HG03039 (cell line): ENCODE measurements around the gene SEMA6D.

ENCODE experiments used
- ATAC-seq: cut with Tn5 transposase; IDR thresholded peaks from one replicate; pipeline ENCODE4 v1.9.1; 2021; ENCODE audit warnings: mild to moderate bottlenecking, moderate library complexity; ENCODE audit not compliant: unreplicated experiment

Gene SEMA6D

DNA sequence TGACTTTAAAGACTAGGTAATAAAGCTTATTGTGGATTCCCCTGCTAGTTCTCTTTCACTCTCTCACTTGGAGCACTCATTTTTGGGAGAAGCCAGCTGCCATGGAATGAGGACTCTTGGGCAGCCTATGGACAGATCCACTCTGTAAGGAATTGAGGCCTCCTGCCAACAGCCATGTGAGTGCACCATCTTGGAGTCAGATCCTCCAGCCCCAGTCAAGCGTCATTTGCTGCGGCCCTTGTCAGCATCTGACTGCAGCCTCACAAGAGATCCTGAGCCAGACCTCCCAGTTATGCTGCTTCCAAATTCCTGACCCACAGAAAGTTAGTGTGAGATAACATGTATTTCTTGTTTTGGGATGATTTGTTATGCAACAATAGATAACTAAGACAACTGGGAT, 101.9 kb downstream of the SEMA6D start:
- ATAC-seq: no peak

DNA sequence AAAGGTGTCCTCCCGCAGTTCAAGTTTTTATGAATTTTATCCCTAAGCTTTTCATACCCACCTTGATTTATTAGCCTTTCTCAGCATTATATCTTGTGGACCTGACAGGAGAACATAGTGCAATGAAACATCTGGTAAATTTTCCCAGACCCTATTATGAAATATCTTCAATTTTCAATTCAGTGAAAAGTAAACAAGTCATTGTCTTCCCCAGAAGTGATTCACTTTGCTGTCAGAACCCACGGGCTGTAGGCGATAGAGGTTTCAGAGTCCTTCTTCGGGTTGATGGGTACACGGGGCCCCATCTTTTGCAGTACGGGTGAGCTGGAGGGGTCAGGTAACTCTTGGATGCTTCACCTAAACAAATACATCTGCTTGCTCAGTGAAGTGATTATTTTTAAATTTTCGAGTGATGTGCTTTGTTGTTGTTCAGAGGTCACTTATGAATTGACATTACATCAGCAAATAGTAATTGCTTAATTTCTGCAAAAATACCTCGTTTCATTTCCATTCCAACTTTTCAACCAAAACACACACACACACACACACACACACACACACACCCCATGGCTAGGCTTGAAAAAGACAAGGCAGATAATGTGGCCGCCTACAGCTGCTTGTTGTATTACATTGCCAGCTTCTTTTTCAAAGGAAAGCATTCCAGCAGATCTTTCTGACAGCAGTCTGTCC, 102.9 kb downstream of the SEMA6D start:
- no peak for ATAC-seq

- ATAC-seq: no peak
Observed at GRCh38 chr15:47820747-47821319, 103.5 kb downstream of the SEMA6D start.

DNA sequence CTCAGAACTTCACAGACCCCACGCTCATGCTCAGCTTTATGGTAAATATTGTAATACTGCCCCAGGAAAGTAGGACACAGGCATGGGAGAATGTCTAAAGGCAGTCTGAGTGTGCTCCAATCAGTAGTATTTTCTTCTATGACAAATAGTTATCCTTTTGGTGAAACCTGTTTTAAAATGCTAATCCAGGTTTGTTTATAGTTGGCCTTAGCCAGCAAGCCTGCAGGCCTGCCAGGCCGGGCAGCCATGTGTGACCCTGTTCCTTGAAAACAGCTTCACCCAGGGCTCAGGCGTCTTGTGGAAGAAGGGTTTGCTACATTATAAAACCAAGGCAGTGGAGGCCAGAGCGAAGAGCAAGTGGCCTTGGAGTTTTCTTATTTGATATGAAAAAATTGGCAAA, 104.7 kb downstream of the SEMA6D start:
- ATAC-seq: no peak
